Retinal pigment epithelial cell (primary cell): ENCODE results near the gene PAGE2B.
"Not testable (repeated sequence)": the region's sequence is repeated elsewhere in the genome, so short reads cannot be mapped to it uniquely, and the experiment has no call there.

ENCODE experiments used
- DNase-seq: peaks from one replicate; pipeline ENCODE4 v3.0.0-alpha.2; 2010; ENCODE audit warnings: low read depth
- H3K4me3 ChIP-seq: 2 replicates; pipeline ENCODE4 v1.5.1; 2011; ENCODE audit warnings: mild to moderate bottlenecking, low read length, control low read depth, moderate library complexity
- TF ChIP-seq, protein P1 (sequence below): conservative IDR thresholded peaks from 2 replicates; pipeline ENCODE4 v1.5.1; 2011; ENCODE audit warnings: low read depth, low read length, control low read depth, inconsistent platforms

PAGE2B gene

DNA sequence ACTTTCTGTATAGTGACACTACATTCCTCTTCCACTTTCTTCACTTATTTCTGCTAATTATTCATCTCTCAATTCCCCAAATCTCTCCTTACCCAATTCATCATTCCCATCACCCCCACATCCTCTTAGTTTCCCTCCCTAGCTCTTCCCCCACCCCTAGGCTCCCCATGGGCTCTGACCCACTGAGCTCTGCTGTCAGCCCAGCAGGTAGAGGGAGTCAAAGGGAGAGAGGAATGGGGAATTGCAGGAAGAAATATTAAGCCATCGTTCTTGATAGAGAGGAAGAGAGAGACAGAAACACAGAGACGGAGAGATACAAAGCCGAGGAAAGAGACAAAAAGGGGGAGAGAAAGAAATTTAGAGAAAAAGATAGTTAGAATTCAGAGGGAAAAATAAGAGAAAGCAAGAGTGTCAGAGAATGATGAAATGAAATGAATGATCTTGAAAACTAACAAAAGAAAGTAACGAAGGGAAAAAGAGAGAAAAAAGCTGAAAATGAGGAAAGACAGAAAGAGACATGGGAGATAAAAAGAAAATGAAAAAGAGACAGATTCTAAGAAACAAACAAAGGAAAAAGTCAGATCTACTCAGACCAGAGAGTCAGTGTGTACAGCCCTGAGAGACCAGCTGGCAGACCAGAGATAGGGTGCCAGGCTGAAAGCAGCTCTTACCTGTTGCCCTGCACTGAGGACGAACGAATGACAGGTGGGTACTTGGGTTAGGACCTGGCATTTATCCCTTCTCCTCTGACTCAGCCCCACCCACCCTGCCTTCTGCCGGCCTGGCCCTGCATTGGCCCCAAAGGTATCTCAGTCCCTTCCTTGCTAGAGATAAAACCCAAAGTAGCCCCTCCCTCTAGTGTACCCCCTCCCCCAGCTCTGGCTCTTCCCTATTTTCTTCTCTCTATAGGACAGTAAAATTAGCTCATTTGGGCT, 44.3 kb upstream of the PAGE2B start, which contains the start of gene ALAS2:
Gene ALAS2, minus strand, starts transcription at position 707 of the 935 bp plus-strand sequence. CDS start 4,977 bp downstream, outside the sequence.
- H3K4me3 ChIP-seq, result no peak within 1 kb of the TSS
- TF ChIP-seq, protein P1, sequence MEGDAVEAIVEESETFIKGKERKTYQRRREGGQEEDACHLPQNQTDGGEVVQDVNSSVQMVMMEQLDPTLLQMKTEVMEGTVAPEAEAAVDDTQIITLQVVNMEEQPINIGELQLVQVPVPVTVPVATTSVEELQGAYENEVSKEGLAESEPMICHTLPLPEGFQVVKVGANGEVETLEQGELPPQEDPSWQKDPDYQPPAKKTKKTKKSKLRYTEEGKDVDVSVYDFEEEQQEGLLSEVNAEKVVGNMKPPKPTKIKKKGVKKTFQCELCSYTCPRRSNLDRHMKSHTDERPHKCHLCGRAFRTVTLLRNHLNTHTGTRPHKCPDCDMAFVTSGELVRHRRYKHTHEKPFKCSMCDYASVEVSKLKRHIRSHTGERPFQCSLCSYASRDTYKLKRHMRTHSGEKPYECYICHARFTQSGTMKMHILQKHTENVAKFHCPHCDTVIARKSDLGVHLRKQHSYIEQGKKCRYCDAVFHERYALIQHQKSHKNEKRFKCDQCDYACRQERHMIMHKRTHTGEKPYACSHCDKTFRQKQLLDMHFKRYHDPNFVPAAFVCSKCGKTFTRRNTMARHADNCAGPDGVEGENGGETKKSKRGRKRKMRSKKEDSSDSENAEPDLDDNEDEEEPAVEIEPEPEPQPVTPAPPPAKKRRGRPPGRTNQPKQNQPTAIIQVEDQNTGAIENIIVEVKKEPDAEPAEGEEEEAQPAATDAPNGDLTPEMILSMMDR, result no peak
- no peak for DNase-seq

DNA sequence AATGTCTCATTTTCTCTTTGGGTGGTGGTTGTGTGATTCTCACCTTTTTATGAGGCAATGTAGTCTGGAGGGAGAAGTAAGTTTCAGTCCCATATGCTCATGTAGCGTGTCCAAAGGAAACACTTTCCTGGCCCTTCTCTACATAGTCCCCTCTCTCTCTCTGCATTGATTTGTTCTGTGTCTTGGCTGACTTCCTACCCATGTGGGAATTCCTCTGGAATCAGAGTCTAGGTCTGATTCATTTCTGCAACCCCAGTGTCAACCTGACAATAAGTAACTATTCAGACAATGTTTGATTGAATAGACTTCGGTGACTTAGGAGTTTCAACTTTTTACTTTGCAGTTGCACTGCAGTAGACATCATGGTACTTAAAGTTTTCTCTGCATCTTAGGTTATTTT, 41.4 kb upstream of the PAGE2B start:
- DNase-seq, result no peak

DNA sequence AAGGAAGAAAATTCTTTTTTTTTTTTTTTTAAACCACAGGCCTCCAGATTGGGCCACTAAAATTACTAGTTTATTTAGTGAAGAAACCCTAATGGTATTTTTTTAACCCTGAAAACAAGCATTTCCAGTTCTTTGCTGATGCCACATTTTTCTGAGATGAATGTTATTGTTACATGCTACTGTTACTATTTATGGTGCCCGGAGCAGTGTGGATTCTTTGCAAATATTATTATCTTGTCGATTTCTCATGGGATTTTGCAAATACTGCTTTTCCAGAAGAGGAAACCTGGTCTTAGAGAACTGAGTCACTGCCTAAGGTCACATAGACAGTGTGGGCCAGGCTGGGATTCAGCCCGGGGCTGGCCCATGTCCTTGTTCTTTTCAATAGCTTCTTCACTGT, 35.4 kb upstream of the PAGE2B start:
- TF ChIP-seq, protein P1, result no peak
- no peak for DNase-seq
- no peak overlapping the region for H3K4me3 ChIP-seq

More for the DNA sequence above, 41.4 kb upstream of the PAGE2B start:
- TF ChIP-seq, protein P1, result no peak
- H3K4me3 ChIP-seq, result no peak overlapping the region

DNA sequence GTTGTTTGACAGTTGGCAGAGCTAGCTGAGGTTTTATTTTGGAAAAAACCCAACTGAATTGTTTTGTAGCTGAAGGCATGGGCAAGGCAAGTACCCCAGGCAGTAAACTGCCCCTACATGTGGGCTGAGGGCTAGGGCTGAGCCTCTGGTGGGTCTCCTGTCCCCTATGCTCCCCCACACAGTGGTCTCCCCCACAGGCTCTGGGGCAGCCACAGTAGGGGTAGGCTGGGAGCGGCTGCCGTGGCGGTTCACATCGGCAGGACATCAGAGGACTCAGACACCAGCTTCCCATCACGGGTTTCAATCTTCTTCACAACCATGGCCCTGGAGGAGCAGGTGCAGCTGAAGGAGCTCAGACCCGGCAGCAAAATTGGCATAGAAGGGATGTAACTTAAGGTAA, 33.3 kb upstream of the PAGE2B start:
- no peak for DNase-seq
- TF ChIP-seq, protein P1, result no peak
- no peak overlapping the region for H3K4me3 ChIP-seq

DNA sequence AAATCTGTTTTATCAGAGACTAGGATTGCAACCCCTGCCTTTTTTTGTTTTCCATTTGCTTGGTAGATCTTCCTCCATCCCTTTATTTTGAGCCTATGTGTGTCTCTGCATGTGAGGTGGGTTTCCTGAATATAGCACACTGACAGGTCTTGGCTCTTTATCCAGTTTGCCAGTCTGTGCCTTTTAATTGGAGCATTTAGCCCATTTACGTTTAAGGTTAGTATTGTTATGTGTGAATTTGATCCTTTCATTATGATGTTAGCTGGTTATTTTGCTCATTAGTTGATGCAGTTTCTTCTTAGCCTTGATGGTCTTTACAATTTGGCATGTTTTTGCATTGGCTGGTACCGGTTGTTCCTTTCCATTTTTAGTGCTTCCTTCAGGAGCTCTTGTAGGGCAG, 24.2 kb upstream of the PAGE2B start:
- DNase-seq, H3K4me3 ChIP-seq: not testable (repeated sequence)

DNA sequence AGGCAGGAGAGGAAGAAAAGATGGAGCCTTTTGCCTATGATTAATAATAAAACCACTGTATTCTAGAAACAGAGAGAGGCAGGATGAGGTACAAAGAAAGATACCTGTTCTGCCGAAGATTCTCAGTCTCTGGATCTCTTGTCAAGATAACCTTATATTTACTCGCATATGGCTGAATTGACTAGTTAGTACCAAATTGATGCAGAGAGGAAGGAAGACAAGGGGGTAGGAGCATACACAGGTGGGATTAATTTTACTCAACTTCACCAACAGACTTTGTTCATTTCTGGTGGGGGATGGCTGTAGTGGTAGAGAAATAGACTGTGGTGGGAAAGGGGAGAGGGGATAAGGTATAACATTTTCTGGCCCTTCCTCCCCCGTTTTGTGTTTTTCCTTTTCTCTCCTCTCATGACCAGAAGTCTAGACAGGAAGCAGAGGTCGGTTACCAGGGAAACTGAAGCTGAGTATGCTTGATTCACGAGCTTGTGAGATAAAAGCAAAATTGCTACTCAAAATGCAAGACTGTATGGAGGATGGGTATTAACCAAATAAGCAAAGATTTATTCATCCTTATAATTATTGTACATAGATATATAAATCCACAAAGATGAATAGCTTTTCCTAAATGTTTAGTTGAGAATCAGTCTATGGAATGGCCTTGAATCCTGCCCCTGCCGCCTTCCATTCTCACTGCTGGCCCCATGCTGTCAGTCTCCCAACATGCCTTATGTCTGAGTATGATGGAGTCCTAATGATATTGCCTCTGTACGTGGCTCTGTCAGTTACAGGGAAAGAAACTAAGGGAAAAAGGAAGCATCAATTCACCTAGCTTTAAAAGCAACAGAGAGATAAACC, 17.8 kb upstream of the PAGE2B start:
- DNase-seq, result no peak
- H3K4me3 ChIP-seq, result no peak overlapping the region
- TF ChIP-seq, protein P1, result no peak

DNA sequence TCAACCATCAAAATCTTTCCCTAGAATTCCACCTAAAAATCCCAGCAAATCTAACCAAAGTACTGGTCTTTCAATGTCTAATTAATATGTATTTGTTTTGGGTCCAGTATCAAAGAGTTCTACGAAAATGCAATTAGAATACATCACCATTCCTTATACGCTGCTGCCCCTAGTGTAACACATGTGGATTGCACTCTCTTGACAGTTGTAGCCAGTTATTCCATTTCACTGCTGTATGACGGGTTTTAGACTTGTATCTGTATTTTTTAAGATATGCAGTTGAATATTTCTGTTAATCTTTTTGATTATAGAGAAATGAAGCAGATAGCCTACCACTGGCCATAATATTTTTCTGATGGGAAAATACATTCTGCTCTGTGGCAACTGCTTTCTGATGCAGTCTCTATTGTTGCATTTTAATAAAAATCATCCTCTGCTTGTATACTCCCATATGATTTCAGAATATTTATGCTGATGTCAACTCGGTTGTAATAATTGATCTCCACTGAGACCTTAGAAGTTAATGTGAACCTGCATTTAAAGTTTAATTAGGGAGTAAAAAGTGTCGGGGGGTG, 17.1 kb upstream of the PAGE2B start:
- TF ChIP-seq, protein P1, result peak; percentile 73
- no peak overlapping the region for H3K4me3 ChIP-seq

DNA sequence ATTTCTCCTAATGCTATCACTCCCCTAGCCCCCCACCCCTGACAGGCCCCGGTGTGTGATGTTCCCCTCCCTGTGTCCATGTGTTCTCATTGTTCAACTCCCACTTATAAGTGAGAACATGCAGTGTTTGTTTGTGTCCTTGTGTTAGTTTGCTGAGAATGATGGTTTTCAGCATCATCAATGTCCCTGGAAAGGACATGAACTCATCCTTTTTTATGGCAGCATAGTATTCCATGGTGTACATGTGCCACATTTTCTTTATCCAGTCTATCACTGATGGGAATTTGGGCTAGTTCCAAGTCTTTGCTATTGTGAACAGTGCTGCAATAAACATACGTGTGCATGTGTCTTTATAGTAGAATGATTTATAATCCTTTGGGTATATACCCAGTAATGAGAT, 7.7 kb upstream of the PAGE2B start:
- DNase-seq, H3K4me3 ChIP-seq: not testable (repeated sequence)

More for the DNA sequence above, 17.1 kb upstream of the PAGE2B start:
- no peak for DNase-seq
